WERI-Rb-1 (cell line): ENCODE data around the gene NRXN3.

Experiments used
- DNase-seq: peaks from one replicate; pipeline ENCODE4 v3.0.0-alpha.2; 2020
- H3K27ac ChIP-seq: fragments of 250-450 bp; sonication (Bioruptor Pico); 2 replicates; pipeline ENCODE4 v1.5.1; 2020; ENCODE audit warnings: mild to moderate bottlenecking, moderate library complexity
- H3K27me3 ChIP-seq: fragments of 250-450 bp; sonication (Bioruptor Pico); 2 replicates; pipeline ENCODE4 v1.5.1; 2021; ENCODE audit warnings: mild to moderate bottlenecking, low read depth, moderate library complexity; ENCODE audit not compliant: insufficient read depth, severe bottlenecking
- H3K36me3 ChIP-seq: fragments of 250-450 bp; sonication (Bioruptor Pico); 2 replicates; pipeline ENCODE4 v1.5.1; 2020; ENCODE audit warnings: mild to moderate bottlenecking, moderate library complexity
- H3K4me3 ChIP-seq: 2 replicates; pipeline ENCODE4 v1.5.1; 2011; ENCODE audit warnings: low read depth, mild to moderate bottlenecking, control low read depth, low read length
- H3K9me3 ChIP-seq: fragments of 250-450 bp; sonication (Bioruptor Pico); 2 replicates; pipeline ENCODE4 v1.5.1; 2021; ENCODE audit warnings: mild to moderate bottlenecking, moderate library complexity; ENCODE audit not compliant: severe bottlenecking
- CTCF ChIP-seq: IDR thresholded peaks from 2 replicates; pipeline ENCODE4 v1.5.1; 2011; ENCODE audit warnings: low read depth, mild to moderate bottlenecking, control low read depth, inconsistent platforms, low read length

NRXN3 gene

GRCh38 chr14:78488938-78489337, 318.8 kb downstream of the NRXN3 start:
- H3K4me3 ChIP-seq, result no peak overlapping the region
- H3K27ac ChIP-seq, result no peak overlapping the region
- H3K9me3 ChIP-seq, result no peaks in the 10 kb centered on the region
- DNase-seq, result no peak
- no peak for TF ChIP-seq CTCF
- no peaks in the 10 kb centered on the region for H3K27me3 ChIP-seq
- H3K36me3 ChIP-seq, result no peaks in the 10 kb centered on the region

- H3K27ac ChIP-seq, result no peak overlapping the region
- no peaks in the 10 kb centered on the region for H3K9me3 ChIP-seq
- no peak overlapping the region for H3K4me3 ChIP-seq
- TF ChIP-seq CTCF, result no peak
- H3K27me3 ChIP-seq, result no peaks in the 10 kb centered on the region
- H3K36me3 ChIP-seq, result no peaks in the 10 kb centered on the region
- DNase-seq, result no peak
Observed at GRCh38 chr14:78491048-78491447, 320.9 kb downstream of the NRXN3 start.

- H3K27ac ChIP-seq, result no peak overlapping the region
- DNase-seq, result no peak
- no peaks in the 10 kb centered on the region for H3K9me3 ChIP-seq
- H3K27me3 ChIP-seq, result no peaks in the 10 kb centered on the region
- no peaks in the 10 kb centered on the region for H3K36me3 ChIP-seq
- no peak for TF ChIP-seq CTCF
- no peak overlapping the region for H3K4me3 ChIP-seq
Observed at GRCh38 chr14:78498062-78498595, 328.0 kb downstream of the NRXN3 start.

GRCh38 chr14:78501909-78502308, 331.7 kb downstream of the NRXN3 start:
- Histone ChIP-seq H3K4me3 (no peak overlapping the region), H3K9me3 (no peaks in the 10 kb centered on the region), H3K27me3 (no peaks in the 10 kb centered on the region), H3K36me3 (no peaks in the 10 kb centered on the region), H3K27ac (no peak overlapping the region)
- no peak for DNase-seq
- no peak for TF ChIP-seq CTCF

- H3K9me3 ChIP-seq, result no peaks in the 10 kb centered on the region
- H3K27me3 ChIP-seq, result no peaks in the 10 kb centered on the region
- H3K36me3 ChIP-seq, result no peaks in the 10 kb centered on the region
- H3K4me3 ChIP-seq, result no peak overlapping the region
- no peak for TF ChIP-seq CTCF
- DNase-seq, result no peak
- H3K27ac ChIP-seq, result no peak overlapping the region
Observed at GRCh38 chr14:78508023-78508422, 337.9 kb downstream of the NRXN3 start.

- H3K9me3 ChIP-seq, result no peaks in the 10 kb centered on the region
Observed at GRCh38 chr14:78509516-78509915, 339.3 kb downstream of the NRXN3 start.

More at GRCh38 chr14:78509516-78509915, 339.3 kb downstream of the NRXN3 start:
- no peak for DNase-seq
- H3K27me3 ChIP-seq, result no peaks in the 10 kb centered on the region
- H3K36me3 ChIP-seq, result no peaks in the 10 kb centered on the region
- no peak for TF ChIP-seq CTCF
- no peak overlapping the region for H3K27ac ChIP-seq
- no peak overlapping the region for H3K4me3 ChIP-seq
